WTC11 (cell line): ENCODE data around the gene ZNF606. TPM values are rescaled to one million over a fixed set of nuclear protein-coding genes. Genes with fewer than 3 reads are reported as not detected.

Source experiments
- ATAC-seq: fragments of 200-7000 bp; cut with Tn5 transposase; 2 replicates; pipeline ENCODE4 v1.10.0; 2021; ENCODE audit warnings: mild to moderate bottlenecking, moderate library complexity
- CTCF ChIA-PET: fragments of 300-600 bp; sonication (Branson Sonifier 250); formaldehyde crosslinking; loops from one replicate; lab custom pipeline; 2021; ENCODE audit warnings: antibody characterized with exemption; lab: Charles Lee
- POLR2A ChIA-PET: fragments of 350-600 bp; sonication (Branson Sonifier 250); formaldehyde crosslinking; loops from one replicate; lab custom pipeline; 2021; ENCODE audit warnings: antibody characterized with exemption; lab: Charles Lee
- DNase-seq: peaks from one replicate; pipeline ENCODE4 v3.0.0; 2021; ENCODE audit warnings: low spot score
- H3K27ac Mint-ChIP-seq: 2 replicates; pipeline ENCODE4 v1.8.0; 2021; ENCODE audit warnings: mixed read lengths
- H3K27me3 Mint-ChIP-seq: 2 replicates; pipeline ENCODE4 v1.8.0; 2021; ENCODE audit warnings: low read depth, mild to moderate bottlenecking, moderate library complexity, mixed read lengths
- H3K36me3 Mint-ChIP-seq: 2 replicates; pipeline ENCODE4 v1.8.0; 2021; ENCODE audit warnings: mixed read lengths
- H3K4me1 Mint-ChIP-seq: 2 replicates; pipeline ENCODE4 v1.8.0; 2022; ENCODE audit warnings: mixed read lengths
- H3K4me3 Mint-ChIP-seq: 2 replicates; pipeline ENCODE4 v1.8.0; 2021; ENCODE audit warnings: mild to moderate bottlenecking, moderate library complexity, mixed read lengths
- H3K9me3 Mint-ChIP-seq: 2 replicates; pipeline ENCODE4 v1.8.0; 2021; ENCODE audit warnings: mixed read lengths
- ATF1 ChIP-seq: sonication (generic); formaldehyde crosslinking; IDR thresholded peaks from 2 replicates; pipeline ENCODE4 v1.8.1; 2023; ENCODE audit warnings: mild to moderate bottlenecking, moderate library complexity, missing genetic modification reagents
- CREB1 ChIP-seq: sonication (generic); formaldehyde crosslinking; IDR thresholded peaks from 2 replicates; pipeline ENCODE4 v1.8.0; 2023; ENCODE audit warnings: mild to moderate bottlenecking, missing genetic modification reagents
- ESRRA ChIP-seq: sonication (generic); formaldehyde crosslinking; IDR thresholded peaks from 2 replicates; pipeline ENCODE4 v1.8.1; 2022; ENCODE audit warnings: mild to moderate bottlenecking, missing genetic modification reagents, borderline replicate concordance
- GABPB1 ChIP-seq: sonication (generic); formaldehyde crosslinking; IDR thresholded peaks from 2 replicates; pipeline ENCODE4 v1.8.1; 2023; ENCODE audit warnings: mild to moderate bottlenecking, missing genetic modification reagents
- HMGA2 ChIP-seq: fragments of 250-450 bp; sonication (Bioruptor Pico); IDR thresholded peaks from 2 replicates; pipeline ENCODE4 v1.4.0; 2021; ENCODE audit warnings: mild to moderate bottlenecking, moderate library complexity
- JAZF1 ChIP-seq: fragments of 250-450 bp; sonication (Bioruptor Pico); IDR thresholded peaks from 2 replicates; pipeline ENCODE4 v1.9.0; 2021; ENCODE audit warnings: moderate library complexity, mild to moderate bottlenecking, inconsistent platforms
- KAT7 ChIP-seq: sonication (generic); formaldehyde crosslinking; IDR thresholded peaks from 2 replicates; pipeline ENCODE4 v1.8.1; 2023; ENCODE audit warnings: missing genetic modification reagents, mild to moderate bottlenecking, borderline replicate concordance
- NFYB ChIP-seq: sonication (generic); formaldehyde crosslinking; conservative IDR thresholded peaks from 2 replicates; pipeline ENCODE4 v1.8.0; 2022; ENCODE audit warnings: low read depth, missing genetic modification reagents
- TP53 ChIP-seq: sonication (generic); formaldehyde crosslinking; IDR thresholded peaks from 2 replicates; pipeline ENCODE4 v1.8.1; 2023; ENCODE audit warnings: mild to moderate bottlenecking, missing genetic modification reagents
- ZNF263 ChIP-seq: sonication (generic); formaldehyde crosslinking; IDR thresholded peaks from 2 replicates; pipeline ENCODE4 v1.8.1; 2022; ENCODE audit warnings: low read depth, mild to moderate bottlenecking, moderate library complexity, missing genetic modification reagents
- ZNF396 ChIP-seq: fragments of 250-450 bp; sonication (Bioruptor Pico); IDR thresholded peaks from 2 replicates; pipeline ENCODE4 v1.8.0; 2021; ENCODE audit warnings: mild to moderate bottlenecking, moderate library complexity, borderline replicate concordance
- ZNF425 ChIP-seq: fragments of 250-450 bp; sonication (Bioruptor Pico); conservative IDR thresholded peaks from 2 replicates; pipeline ENCODE4 v1.9.0; 2021; ENCODE audit warnings: mild to moderate bottlenecking
- total RNA-seq: library from RNA; stranded (reverse); gene quantifications from 3 replicates; pipeline ENCODE4 v1.2.3, GENCODE V29; 2021
- TF ChIP-seq, protein P1 (sequence below): sonication (generic); formaldehyde crosslinking; conservative IDR thresholded peaks from 2 replicates; pipeline ENCODE4 v1.8.1; 2023; ENCODE audit warnings: mild to moderate bottlenecking, low read depth, missing genetic modification reagents, moderate library complexity
- TF ChIP-seq, protein P2 (sequence below): sonication (generic); formaldehyde crosslinking; IDR thresholded peaks from 2 replicates; pipeline ENCODE4 v1.8.1; 2023; ENCODE audit warnings: mild to moderate bottlenecking, missing genetic modification reagents, borderline replicate concordance
- TF ChIP-seq, protein P3 (sequence below): sonication (generic); formaldehyde crosslinking; IDR thresholded peaks from 2 replicates; pipeline ENCODE4 v1.8.1; 2023; ENCODE audit warnings: mild to moderate bottlenecking, missing genetic modification reagents, moderate library complexity
- TF ChIP-seq, protein P4 (sequence below): sonication (generic); formaldehyde crosslinking; IDR thresholded peaks from 2 replicates; pipeline ENCODE4 v1.8.0; 2022; ENCODE audit warnings: mild to moderate bottlenecking, missing genetic modification reagents
- TF ChIP-seq, protein P5 (sequence below): fragments of 250-450 bp; sonication (Bioruptor Pico); IDR thresholded peaks from 2 replicates; pipeline ENCODE4 v2.1.2; 2022; ENCODE audit warnings: mild to moderate bottlenecking, moderate library complexity
- TF ChIP-seq, protein P6 (sequence below): sonication (generic); formaldehyde crosslinking; IDR thresholded peaks from 2 replicates; pipeline ENCODE4 v1.8.0; 2023; ENCODE audit warnings: missing genetic modification reagents, mild to moderate bottlenecking, borderline replicate concordance

Gene ZNF606
- total RNA-seq, 1 experiment from 2014 or later = 26.1 TPM

GRCh38 chr19:58021541-58022282 lies 19.1 kb upstream of the ZNF606 start (continued):
- TF ChIP-seq, protein P1, sequence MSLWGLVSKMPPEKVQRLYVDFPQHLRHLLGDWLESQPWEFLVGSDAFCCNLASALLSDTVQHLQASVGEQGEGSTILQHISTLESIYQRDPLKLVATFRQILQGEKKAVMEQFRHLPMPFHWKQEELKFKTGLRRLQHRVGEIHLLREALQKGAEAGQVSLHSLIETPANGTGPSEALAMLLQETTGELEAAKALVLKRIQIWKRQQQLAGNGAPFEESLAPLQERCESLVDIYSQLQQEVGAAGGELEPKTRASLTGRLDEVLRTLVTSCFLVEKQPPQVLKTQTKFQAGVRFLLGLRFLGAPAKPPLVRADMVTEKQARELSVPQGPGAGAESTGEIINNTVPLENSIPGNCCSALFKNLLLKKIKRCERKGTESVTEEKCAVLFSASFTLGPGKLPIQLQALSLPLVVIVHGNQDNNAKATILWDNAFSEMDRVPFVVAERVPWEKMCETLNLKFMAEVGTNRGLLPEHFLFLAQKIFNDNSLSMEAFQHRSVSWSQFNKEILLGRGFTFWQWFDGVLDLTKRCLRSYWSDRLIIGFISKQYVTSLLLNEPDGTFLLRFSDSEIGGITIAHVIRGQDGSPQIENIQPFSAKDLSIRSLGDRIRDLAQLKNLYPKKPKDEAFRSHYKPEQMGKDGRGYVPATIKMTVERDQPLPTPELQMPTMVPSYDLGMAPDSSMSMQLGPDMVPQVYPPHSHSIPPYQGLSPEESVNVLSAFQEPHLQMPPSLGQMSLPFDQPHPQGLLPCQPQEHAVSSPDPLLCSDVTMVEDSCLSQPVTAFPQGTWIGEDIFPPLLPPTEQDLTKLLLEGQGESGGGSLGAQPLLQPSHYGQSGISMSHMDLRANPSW (CRISPR knock-in tag) = no peak
- no peak for TF ChIP-seq HMGA2 (CRISPR knock-in tag)
- no peak for TF ChIP-seq ZNF396 (CRISPR knock-in tag)
- TF ChIP-seq, protein P2, sequence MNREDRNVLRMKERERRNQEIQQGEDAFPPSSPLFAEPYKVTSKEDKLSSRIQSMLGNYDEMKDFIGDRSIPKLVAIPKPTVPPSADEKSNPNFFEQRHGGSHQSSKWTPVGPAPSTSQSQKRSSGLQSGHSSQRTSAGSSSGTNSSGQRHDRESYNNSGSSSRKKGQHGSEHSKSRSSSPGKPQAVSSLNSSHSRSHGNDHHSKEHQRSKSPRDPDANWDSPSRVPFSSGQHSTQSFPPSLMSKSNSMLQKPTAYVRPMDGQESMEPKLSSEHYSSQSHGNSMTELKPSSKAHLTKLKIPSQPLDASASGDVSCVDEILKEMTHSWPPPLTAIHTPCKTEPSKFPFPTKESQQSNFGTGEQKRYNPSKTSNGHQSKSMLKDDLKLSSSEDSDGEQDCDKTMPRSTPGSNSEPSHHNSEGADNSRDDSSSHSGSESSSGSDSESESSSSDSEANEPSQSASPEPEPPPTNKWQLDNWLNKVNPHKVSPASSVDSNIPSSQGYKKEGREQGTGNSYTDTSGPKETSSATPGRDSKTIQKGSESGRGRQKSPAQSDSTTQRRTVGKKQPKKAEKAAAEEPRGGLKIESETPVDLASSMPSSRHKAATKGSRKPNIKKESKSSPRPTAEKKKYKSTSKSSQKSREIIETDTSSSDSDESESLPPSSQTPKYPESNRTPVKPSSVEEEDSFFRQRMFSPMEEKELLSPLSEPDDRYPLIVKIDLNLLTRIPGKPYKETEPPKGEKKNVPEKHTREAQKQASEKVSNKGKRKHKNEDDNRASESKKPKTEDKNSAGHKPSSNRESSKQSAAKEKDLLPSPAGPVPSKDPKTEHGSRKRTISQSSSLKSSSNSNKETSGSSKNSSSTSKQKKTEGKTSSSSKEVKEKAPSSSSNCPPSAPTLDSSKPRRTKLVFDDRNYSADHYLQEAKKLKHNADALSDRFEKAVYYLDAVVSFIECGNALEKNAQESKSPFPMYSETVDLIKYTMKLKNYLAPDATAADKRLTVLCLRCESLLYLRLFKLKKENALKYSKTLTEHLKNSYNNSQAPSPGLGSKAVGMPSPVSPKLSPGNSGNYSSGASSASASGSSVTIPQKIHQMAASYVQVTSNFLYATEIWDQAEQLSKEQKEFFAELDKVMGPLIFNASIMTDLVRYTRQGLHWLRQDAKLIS (CRISPR knock-in tag) = no peak
- TF ChIP-seq CREB1 (CRISPR knock-in tag) = no peak
- TF ChIP-seq, protein P3, sequence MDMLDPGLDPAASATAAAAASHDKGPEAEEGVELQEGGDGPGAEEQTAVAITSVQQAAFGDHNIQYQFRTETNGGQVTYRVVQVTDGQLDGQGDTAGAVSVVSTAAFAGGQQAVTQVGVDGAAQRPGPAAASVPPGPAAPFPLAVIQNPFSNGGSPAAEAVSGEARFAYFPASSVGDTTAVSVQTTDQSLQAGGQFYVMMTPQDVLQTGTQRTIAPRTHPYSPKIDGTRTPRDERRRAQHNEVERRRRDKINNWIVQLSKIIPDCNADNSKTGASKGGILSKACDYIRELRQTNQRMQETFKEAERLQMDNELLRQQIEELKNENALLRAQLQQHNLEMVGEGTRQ (CRISPR knock-in tag) = no peak
- TF ChIP-seq GABPB1 (CRISPR knock-in tag) = peak; percentile 65
- TF ChIP-seq TP53 = no peak
- TF ChIP-seq, all 79 proteins: peak for 3

- Mint-ChIP-seq H3K27me3 (peaks cover 33% of the 10 kb centered on the region), H3K27ac (no peak overlapping the region), H3K4me3 (no peak overlapping the region), H3K4me1 (peaks cover 2% of the 10 kb centered on the region), H3K36me3 (no peaks in the 10 kb centered on the region; the same call in 1 of the 2 replicates), H3K9me3 (peaks cover 20% of the 10 kb centered on the region)
- ChIA-PET POLR2A (interaction anchor here (0.6 kb wide), 1 partner anchor 39 kb away, joined by 3 read pairs; the partner anchor contains the start of gene ZNF135), CTCF (interaction anchor here (1.1 to 3.3 kb wide), 2 partner anchors 23 to 35 kb away, joined by 4 to 25 read pairs; no protein-coding TSS in a partner anchor)
- no peak for ATAC-seq
- DNase-seq = no peak
- TF ChIP-seq ZNF263 = no peak
- no peak for TF ChIP-seq JAZF1 (CRISPR knock-in tag)
- no peak for TF ChIP-seq NFYB
- TF ChIP-seq ATF1 (CRISPR knock-in tag) = no peak
- no peak for TF ChIP-seq ZNF425 (CRISPR knock-in tag)
- TF ChIP-seq KAT7 (CRISPR knock-in tag) = no peak
- TF ChIP-seq, protein P4, sequence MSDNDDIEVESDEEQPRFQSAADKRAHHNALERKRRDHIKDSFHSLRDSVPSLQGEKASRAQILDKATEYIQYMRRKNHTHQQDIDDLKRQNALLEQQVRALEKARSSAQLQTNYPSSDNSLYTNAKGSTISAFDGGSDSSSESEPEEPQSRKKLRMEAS (CRISPR knock-in tag) = no peak
- TF ChIP-seq ESRRA (CRISPR knock-in tag) = no peak
- TF ChIP-seq, protein P5, sequence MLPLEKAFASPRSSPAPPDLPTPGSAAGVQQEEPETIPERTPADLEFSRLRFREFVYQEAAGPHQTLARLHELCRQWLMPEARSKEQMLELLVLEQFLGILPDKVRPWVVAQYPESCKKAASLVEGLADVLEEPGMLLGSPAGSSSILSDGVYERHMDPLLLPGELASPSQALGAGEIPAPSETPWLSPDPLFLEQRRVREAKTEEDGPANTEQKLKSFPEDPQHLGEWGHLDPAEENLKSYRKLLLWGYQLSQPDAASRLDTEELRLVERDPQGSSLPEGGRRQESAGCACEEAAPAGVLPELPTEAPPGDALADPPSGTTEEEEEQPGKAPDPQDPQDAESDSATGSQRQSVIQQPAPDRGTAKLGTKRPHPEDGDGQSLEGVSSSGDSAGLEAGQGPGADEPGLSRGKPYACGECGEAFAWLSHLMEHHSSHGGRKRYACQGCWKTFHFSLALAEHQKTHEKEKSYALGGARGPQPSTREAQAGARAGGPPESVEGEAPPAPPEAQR (CRISPR knock-in tag) = no peak
- TF ChIP-seq, protein P6, sequence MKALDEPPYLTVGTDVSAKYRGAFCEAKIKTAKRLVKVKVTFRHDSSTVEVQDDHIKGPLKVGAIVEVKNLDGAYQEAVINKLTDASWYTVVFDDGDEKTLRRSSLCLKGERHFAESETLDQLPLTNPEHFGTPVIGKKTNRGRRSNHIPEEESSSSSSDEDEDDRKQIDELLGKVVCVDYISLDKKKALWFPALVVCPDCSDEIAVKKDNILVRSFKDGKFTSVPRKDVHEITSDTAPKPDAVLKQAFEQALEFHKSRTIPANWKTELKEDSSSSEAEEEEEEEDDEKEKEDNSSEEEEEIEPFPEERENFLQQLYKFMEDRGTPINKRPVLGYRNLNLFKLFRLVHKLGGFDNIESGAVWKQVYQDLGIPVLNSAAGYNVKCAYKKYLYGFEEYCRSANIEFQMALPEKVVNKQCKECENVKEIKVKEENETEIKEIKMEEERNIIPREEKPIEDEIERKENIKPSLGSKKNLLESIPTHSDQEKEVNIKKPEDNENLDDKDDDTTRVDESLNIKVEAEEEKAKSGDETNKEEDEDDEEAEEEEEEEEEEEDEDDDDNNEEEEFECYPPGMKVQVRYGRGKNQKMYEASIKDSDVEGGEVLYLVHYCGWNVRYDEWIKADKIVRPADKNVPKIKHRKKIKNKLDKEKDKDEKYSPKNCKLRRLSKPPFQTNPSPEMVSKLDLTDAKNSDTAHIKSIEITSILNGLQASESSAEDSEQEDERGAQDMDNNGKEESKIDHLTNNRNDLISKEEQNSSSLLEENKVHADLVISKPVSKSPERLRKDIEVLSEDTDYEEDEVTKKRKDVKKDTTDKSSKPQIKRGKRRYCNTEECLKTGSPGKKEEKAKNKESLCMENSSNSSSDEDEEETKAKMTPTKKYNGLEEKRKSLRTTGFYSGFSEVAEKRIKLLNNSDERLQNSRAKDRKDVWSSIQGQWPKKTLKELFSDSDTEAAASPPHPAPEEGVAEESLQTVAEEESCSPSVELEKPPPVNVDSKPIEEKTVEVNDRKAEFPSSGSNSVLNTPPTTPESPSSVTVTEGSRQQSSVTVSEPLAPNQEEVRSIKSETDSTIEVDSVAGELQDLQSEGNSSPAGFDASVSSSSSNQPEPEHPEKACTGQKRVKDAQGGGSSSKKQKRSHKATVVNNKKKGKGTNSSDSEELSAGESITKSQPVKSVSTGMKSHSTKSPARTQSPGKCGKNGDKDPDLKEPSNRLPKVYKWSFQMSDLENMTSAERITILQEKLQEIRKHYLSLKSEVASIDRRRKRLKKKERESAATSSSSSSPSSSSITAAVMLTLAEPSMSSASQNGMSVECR (CRISPR knock-in tag) = no peak
- TF ChIP-seq ZNF396 (CRISPR knock-in tag) = no peak
Observed at GRCh38 chr19:58020129-58020528, 17.5 kb upstream of the ZNF606 start.
